WTC11 (cell line): Measurements from ENCODE around the gene C12orf43. TPM values are rescaled to one million over a fixed set of nuclear protein-coding genes. Genes with fewer than 3 reads are reported as not detected.

Experiments
- ATAC-seq: fragments of 200-7000 bp; cut with Tn5 transposase; 2 replicates; pipeline ENCODE4 v1.10.0; 2021; ENCODE audit warnings: mild to moderate bottlenecking, moderate library complexity
- CTCF ChIA-PET: fragments of 300-600 bp; sonication (Branson Sonifier 250); formaldehyde crosslinking; loops from one replicate; lab custom pipeline; 2021; ENCODE audit warnings: antibody characterized with exemption; lab: Charles Lee
- POLR2A ChIA-PET: fragments of 350-600 bp; sonication (Branson Sonifier 250); formaldehyde crosslinking; loops from one replicate; lab custom pipeline; 2021; ENCODE audit warnings: antibody characterized with exemption; lab: Charles Lee
- DNase-seq: peaks from one replicate; pipeline ENCODE4 v3.0.0; 2021; ENCODE audit warnings: low spot score
- H3K27ac Mint-ChIP-seq: 2 replicates; pipeline ENCODE4 v1.8.0; 2021; ENCODE audit warnings: mixed read lengths
- H3K27me3 Mint-ChIP-seq: 2 replicates; pipeline ENCODE4 v1.8.0; 2021; ENCODE audit warnings: low read depth, mild to moderate bottlenecking, moderate library complexity, mixed read lengths
- H3K36me3 Mint-ChIP-seq: 2 replicates; pipeline ENCODE4 v1.8.0; 2021; ENCODE audit warnings: mixed read lengths
- H3K4me1 Mint-ChIP-seq: 2 replicates; pipeline ENCODE4 v1.8.0; 2022; ENCODE audit warnings: mixed read lengths
- H3K4me3 Mint-ChIP-seq: 2 replicates; pipeline ENCODE4 v1.8.0; 2021; ENCODE audit warnings: mild to moderate bottlenecking, moderate library complexity, mixed read lengths
- H3K9me3 Mint-ChIP-seq: 2 replicates; pipeline ENCODE4 v1.8.0; 2021; ENCODE audit warnings: mixed read lengths
- FOXJ3 ChIP-seq: sonication (generic); formaldehyde crosslinking; IDR thresholded peaks from 2 replicates; pipeline ENCODE4 v1.9.0; 2021; ENCODE audit warnings: missing genetic modification reagents, mild to moderate bottlenecking, borderline replicate concordance
- GRHL2 ChIP-seq: fragments of 250-450 bp; sonication (Bioruptor Pico); IDR thresholded peaks from 2 replicates; pipeline ENCODE4 v1.8.0; 2022; ENCODE audit warnings: mild to moderate bottlenecking, moderate library complexity; ENCODE audit not compliant: insufficient replicate concordance, severe bottlenecking
- MLX ChIP-seq: sonication (generic); formaldehyde crosslinking; IDR thresholded peaks from 2 replicates; pipeline ENCODE4 v1.8.1; 2023; ENCODE audit warnings: mild to moderate bottlenecking, missing genetic modification reagents, moderate library complexity
- MXD4 ChIP-seq: fragments of 250-450 bp; sonication (Bioruptor Pico); IDR thresholded peaks from 2 replicates; pipeline ENCODE4 v1.8.0; 2021; ENCODE audit warnings: mild to moderate bottlenecking, moderate library complexity, borderline replicate concordance
- NFATC4 ChIP-seq: fragments of 250-450 bp; sonication (Bioruptor Pico); IDR thresholded peaks from 2 replicates; pipeline ENCODE4 v1.9.0; 2021; ENCODE audit warnings: mild to moderate bottlenecking
- NFE2L1 ChIP-seq: sonication (generic); formaldehyde crosslinking; IDR thresholded peaks from 2 replicates; pipeline ENCODE4 v1.8.1; 2023; ENCODE audit warnings: missing genetic modification reagents
- PRDM15 ChIP-seq: sonication (generic); formaldehyde crosslinking; IDR thresholded peaks from 2 replicates; pipeline ENCODE4 v1.8.0; 2022; ENCODE audit warnings: missing genetic modification reagents
- SMAD3 ChIP-seq: sonication (generic); formaldehyde crosslinking; IDR thresholded peaks from 2 replicates; pipeline ENCODE4 v1.8.0; 2022; ENCODE audit warnings: missing genetic modification reagents, mild to moderate bottlenecking, borderline replicate concordance
- TEAD1 ChIP-seq: sonication (generic); formaldehyde crosslinking; IDR thresholded peaks from 2 replicates; pipeline ENCODE4 v1.8.0; 2022; ENCODE audit warnings: mild to moderate bottlenecking, missing genetic modification reagents
- USF1 ChIP-seq: sonication (generic); formaldehyde crosslinking; IDR thresholded peaks from 2 replicates; pipeline ENCODE4 v1.8.0; 2022; ENCODE audit warnings: mild to moderate bottlenecking, missing genetic modification reagents
- ZNF281 ChIP-seq: sonication (generic); formaldehyde crosslinking; IDR thresholded peaks from 2 replicates; pipeline ENCODE4 v1.8.0; 2023; ENCODE audit warnings: mild to moderate bottlenecking, missing genetic modification reagents
- ZNF317 ChIP-seq: sonication (generic); formaldehyde crosslinking; IDR thresholded peaks from 2 replicates; pipeline ENCODE4 v1.8.1; 2023; ENCODE audit warnings: low read depth, mild to moderate bottlenecking, moderate library complexity, missing genetic modification reagents, borderline replicate concordance
- total RNA-seq: library from RNA; stranded (reverse); gene quantifications from 3 replicates; pipeline ENCODE4 v1.2.3, GENCODE V29; 2021

C12orf43 gene
- total RNA-seq, 1 experiment from 2014 or later: 20.7 TPM

GRCh38 chr12:121011820-121012219 is 4.5 kb downstream of the C12orf43 start:
- H3K27ac Mint-ChIP-seq: no peak overlapping the region
- peaks cover 39% of the 10 kb centered on the region for H3K36me3 Mint-ChIP-seq
- CTCF ChIA-PET: no interaction called here
- ATAC-seq (no peak), DNase-seq (no peak)
- no peak overlapping the region for H3K4me3 Mint-ChIP-seq
- TF ChIP-seq ZNF281: no peak
- no peak for TF ChIP-seq PRDM15
- TF ChIP-seq NFE2L1 (CRISPR knock-in tag): no peak
- no peak for TF ChIP-seq GRHL2 (CRISPR knock-in tag)
- TF ChIP-seq USF1 (CRISPR knock-in tag): no peak
- TF ChIP-seq FOXJ3 (CRISPR knock-in tag): no peak
- no peak for TF ChIP-seq MXD4 (CRISPR knock-in tag)
- no peak for TF ChIP-seq MLX (CRISPR knock-in tag)
- H3K9me3 Mint-ChIP-seq: no peaks in the 10 kb centered on the region
- no peaks in the 10 kb centered on the region for H3K27me3 Mint-ChIP-seq
- POLR2A ChIA-PET: no interaction called here
- peaks cover 10% of the 10 kb centered on the region for H3K4me1 Mint-ChIP-seq

GRCh38 chr12:121010860-121011259 is 5.4 kb downstream of the C12orf43 start:
- H3K9me3 Mint-ChIP-seq: no peaks in the 10 kb centered on the region
- ATAC-seq: no peak
- POLR2A ChIA-PET: no interaction called here
- H3K4me1 Mint-ChIP-seq: peaks cover 10% of the 10 kb centered on the region
- no peak overlapping the region for H3K27ac Mint-ChIP-seq
- no peak for DNase-seq
- CTCF ChIA-PET: interaction anchor here (1.6 kb wide), 1 partner anchor 118 kb away, joined by 3 read pairs; no protein-coding TSS in a partner anchor
- peaks cover 39% of the 10 kb centered on the region for H3K36me3 Mint-ChIP-seq
- TF ChIP-seq ZNF317 (CRISPR knock-in tag) (no peak), NFATC4 (CRISPR knock-in tag) (no peak)
- no peak overlapping the region for H3K4me3 Mint-ChIP-seq
- H3K27me3 Mint-ChIP-seq: no peaks in the 10 kb centered on the region

- Mint-ChIP-seq H3K36me3 (peaks cover 45% of the 10 kb centered on the region), H3K27me3 (no peaks in the 10 kb centered on the region), H3K4me3 (no peak overlapping the region), H3K9me3 (no peaks in the 10 kb centered on the region), H3K4me1 (peaks cover 4% of the 10 kb centered on the region), H3K27ac (no peak overlapping the region)
- ATAC-seq (peak; percentile 85), DNase-seq (peak; percentile 64)
- CTCF ChIA-PET: interaction anchor here (0.6 to 1.8 kb wide), 18 partner anchors 14 to 409 kb away, joined by 3 to 11 read pairs (median 3); partner anchors contain the start of genes CABP1 and HNF1A
- peak; percentile 86; the same call in 1 of the 2 replicates for TF ChIP-seq TEAD1 (CRISPR knock-in tag)
- TF ChIP-seq SMAD3: no peak
- POLR2A ChIA-PET: no interaction called here
Measured at GRCh38 chr12:121009741-121010140, 6.5 kb downstream of the C12orf43 start.
